ENCODE data around the gene ECI1. TPM values are rescaled to one million over a fixed set of nuclear protein-coding genes. Genes with fewer than 3 reads are reported as not detected.

ECI1 gene
- total and polyA plus RNA-seq, 2 of the 4 experiments (the other 2 are of a cell fraction) = 20.3 to 30.1 TPM

- Histone ChIP-seq H3K14ac (replicated peaks; ENCODE audit: low read depth, low read length) (no peak overlapping the region), H3K27me3 (ENCODE audit: control insufficient read depth, insufficient read depth, low read length) (peaks cover 26% of the 10 kb centered on the region), H3K23ac (ENCODE audit: low read depth, low read length) (no peak overlapping the region), H4K8ac (ENCODE audit: low read depth in 2 of 2, low read length in 2 of 2) (no peak overlapping the region), H4K5ac (ENCODE audit: low read depth, low read length) (no peak overlapping the region), H3K9me3 (ENCODE audit: control insufficient read depth, insufficient read depth, low read length) (no peaks in the 10 kb centered on the region), H3K56ac (ENCODE audit: extremely low read depth, insufficient read depth, low read length) (no peak overlapping the region), H2BK20ac (ENCODE audit: low read depth, low read length) (no peak overlapping the region), H3K9ac (ENCODE audit: low read depth, low read length) (no peak overlapping the region), H4K91ac (ENCODE audit: insufficient read depth, low read depth, low read length) (no peak overlapping the region), H3K4ac (ENCODE audit: low read depth, low read length) (no peak overlapping the region), H3K4me3 (ENCODE audit: insufficient read depth, low read depth, low read length) (no peak overlapping the region), H2BK15ac (ENCODE audit: low read depth, low read length) (no peak overlapping the region), H3K79me1 (ENCODE audit: low read depth in 1 of 2, low read length in 2 of 2) (no peaks in the 10 kb centered on the region), H3K27ac (ENCODE audit: insufficient read depth, low read length) (no peak overlapping the region), H2AFZ (replicated peaks; ENCODE audit: low read length, poor library complexity) (no peak overlapping the region), H3K4me2 (ENCODE audit: low read depth, low read length) (no peak overlapping the region), H4K20me1 (ENCODE audit: insufficient read depth, low read length) (no peaks in the 10 kb centered on the region), H3K36me3 (ENCODE audit: control insufficient read depth, insufficient read depth, low read length) (no peaks in the 10 kb centered on the region), H3K9me1 (ENCODE audit: insufficient read depth, low read length) (no peaks in the 10 kb centered on the region), H2AK9ac (replicated peaks; ENCODE audit: low read depth, low read length, poor library complexity) (no peak overlapping the region), H2BK5ac (ENCODE audit: low read depth, low read length, poor library complexity, severe bottlenecking) (no peak overlapping the region), H2AK5ac (ENCODE audit: low read depth, low read length) (no peak overlapping the region), H3K18ac (ENCODE audit: low read depth, low read length) (no peak overlapping the region), H3K4me1 (ENCODE audit: control insufficient read depth, insufficient read depth, low read length) (no peaks in the 10 kb centered on the region), H2BK120ac (ENCODE audit: low read depth, low read length) (no peak overlapping the region)
- ATAC-seq (ENCODE audit: low read depth) (no peak), DNase-seq (no peak)
- 78% methylated on average over 13 of the region's 25 CpGs; no CpG with 5 or more reads in 1 of the 2 experiments for WGBS, 2 experiments (ENCODE audit: extremely low coverage in 2 of 2, insufficient read length in 1 of 2)
- no TSS peak for BruUV-seq (replicated peaks)
- CTCF ChIA-PET = no interaction called here
- intact Hi-C loops (cut with micrococcal nuclease) (no loop called here), in situ Hi-C loops (cut with MboI; ENCODE audit: low sequenced_read_pairs) (no loop called here), dilution Hi-C loops (cut with HindIII; ENCODE audit: low sequenced_read_pairs, unreplicated experiment) (no loop called here)
- POLR2A ChIA-PET (ENCODE audit: unreplicated experiment) = no interaction called here
- TF ChIP-seq RCOR1 (IDR thresholded peaks at IDR 0.05; ENCODE audit: insufficient replicate concordance, low read length) (no peak), ELK1 (IDR thresholded peaks at IDR 0.05; ENCODE audit: borderline replicate concordance, low read depth, low read length) (no peak), CHD1 (IDR thresholded peaks at IDR 0.05; ENCODE audit: low read depth, low read length) (no peak), CTCF (conservative IDR thresholded peaks at IDR 0.05; ENCODE audit: low read depth, low read length) (no peak), CEBPB (IDR thresholded peaks at IDR 0.05; ENCODE audit: low read depth, low read length) (no peak), BHLHE40 (IDR thresholded peaks at IDR 0.05; ENCODE audit: low read depth, low read length) (no peak), MXI1 (IDR thresholded peaks at IDR 0.05; ENCODE audit: borderline replicate concordance, low read depth, low read length) (no peak), MAZ (IDR thresholded peaks at IDR 0.05; ENCODE audit: borderline replicate concordance, low read depth, low read length) (no peak), SMC3 (IDR thresholded peaks at IDR 0.05; ENCODE audit: low read depth, low read length) (no peak), MAFK (IDR thresholded peaks at IDR 0.05; ENCODE audit: low read depth, low read length) (no peak), USF2 (IDR thresholded peaks at IDR 0.05; ENCODE audit: low read depth, low read length) (no peak)
Observed at GRCh38 chr16:2190659-2191445, 60.5 kb downstream of the ECI1 start.

Measured in IMR-90 (cell line).